ENCODE data around the gene UMAD1. TPM values are rescaled to one million over a fixed set of nuclear protein-coding genes. Genes with fewer than 3 reads are reported as not detected.

Gene UMAD1
- total and polyA plus RNA-seq, 8 donors: 12.7 to 20.2 (median 15.0) TPM

DNA sequence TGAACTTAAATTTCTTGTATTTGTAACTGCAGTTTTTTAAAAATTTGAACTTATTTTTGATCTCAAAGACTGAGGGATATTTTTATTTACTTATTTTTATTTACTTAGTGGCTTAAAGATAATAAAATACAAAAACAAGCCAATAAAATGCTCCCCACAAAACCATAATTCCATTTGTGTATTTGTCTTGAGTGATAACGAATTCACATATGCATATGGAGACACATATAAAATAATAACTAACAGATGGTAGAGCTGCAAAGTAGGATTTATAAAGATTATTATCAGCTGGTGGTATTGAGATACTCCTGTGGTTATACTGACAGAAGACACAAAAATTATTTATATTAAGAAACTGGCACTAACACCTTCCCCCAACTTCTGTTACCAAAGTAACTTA, 168.1 kb downstream of the UMAD1 start:
- H3K4me1 ChIP-seq: no peaks in the 10 kb centered on the region
- H3K27ac ChIP-seq: no peak overlapping the region
- H3K4me3 ChIP-seq: no peak overlapping the region
- H3K36me3 ChIP-seq: no peaks in the 10 kb centered on the region
- TF ChIP-seq, protein P1, sequence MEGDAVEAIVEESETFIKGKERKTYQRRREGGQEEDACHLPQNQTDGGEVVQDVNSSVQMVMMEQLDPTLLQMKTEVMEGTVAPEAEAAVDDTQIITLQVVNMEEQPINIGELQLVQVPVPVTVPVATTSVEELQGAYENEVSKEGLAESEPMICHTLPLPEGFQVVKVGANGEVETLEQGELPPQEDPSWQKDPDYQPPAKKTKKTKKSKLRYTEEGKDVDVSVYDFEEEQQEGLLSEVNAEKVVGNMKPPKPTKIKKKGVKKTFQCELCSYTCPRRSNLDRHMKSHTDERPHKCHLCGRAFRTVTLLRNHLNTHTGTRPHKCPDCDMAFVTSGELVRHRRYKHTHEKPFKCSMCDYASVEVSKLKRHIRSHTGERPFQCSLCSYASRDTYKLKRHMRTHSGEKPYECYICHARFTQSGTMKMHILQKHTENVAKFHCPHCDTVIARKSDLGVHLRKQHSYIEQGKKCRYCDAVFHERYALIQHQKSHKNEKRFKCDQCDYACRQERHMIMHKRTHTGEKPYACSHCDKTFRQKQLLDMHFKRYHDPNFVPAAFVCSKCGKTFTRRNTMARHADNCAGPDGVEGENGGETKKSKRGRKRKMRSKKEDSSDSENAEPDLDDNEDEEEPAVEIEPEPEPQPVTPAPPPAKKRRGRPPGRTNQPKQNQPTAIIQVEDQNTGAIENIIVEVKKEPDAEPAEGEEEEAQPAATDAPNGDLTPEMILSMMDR (IDR thresholded peaks at IDR 0.05): no peak
- no peaks in the 10 kb centered on the region for H3K9me3 ChIP-seq
- intact Hi-C loops (cut with DNase I): no loop called here
- H3K27me3 ChIP-seq: no peaks in the 10 kb centered on the region
- DNase-seq (no peak), ATAC-seq (no peak)

DNA sequence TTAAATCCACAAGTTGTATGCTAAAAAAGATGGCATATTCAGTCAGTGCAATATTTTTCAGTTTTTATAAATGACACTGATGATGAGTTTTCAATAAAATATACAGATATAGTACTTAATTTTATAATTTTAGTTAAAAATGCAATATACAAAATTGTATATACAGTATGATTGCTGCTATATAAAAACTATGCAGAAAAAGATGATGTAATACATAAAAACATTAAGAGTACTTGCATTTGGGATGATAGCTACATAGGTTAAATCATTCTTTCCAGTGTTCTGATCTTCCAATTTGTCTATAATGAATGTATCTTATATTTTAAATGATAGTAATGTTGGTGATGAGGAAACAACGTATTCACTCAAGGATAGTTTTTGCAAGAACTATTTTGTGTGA, 169.8 kb downstream of the UMAD1 start:
- TF ChIP-seq, protein P1 (IDR thresholded peaks at IDR 0.05): no peak
- H3K27ac ChIP-seq: no peak overlapping the region
- no peak for DNase-seq
- H3K36me3 ChIP-seq: no peaks in the 10 kb centered on the region
- H3K4me3 ChIP-seq: no peak overlapping the region
- intact Hi-C loops (cut with DNase I): no loop called here
- H3K9me3 ChIP-seq: no peaks in the 10 kb centered on the region
- no peaks in the 10 kb centered on the region for H3K27me3 ChIP-seq
- H3K4me1 ChIP-seq: no peaks in the 10 kb centered on the region
- ATAC-seq: no peak

DNA sequence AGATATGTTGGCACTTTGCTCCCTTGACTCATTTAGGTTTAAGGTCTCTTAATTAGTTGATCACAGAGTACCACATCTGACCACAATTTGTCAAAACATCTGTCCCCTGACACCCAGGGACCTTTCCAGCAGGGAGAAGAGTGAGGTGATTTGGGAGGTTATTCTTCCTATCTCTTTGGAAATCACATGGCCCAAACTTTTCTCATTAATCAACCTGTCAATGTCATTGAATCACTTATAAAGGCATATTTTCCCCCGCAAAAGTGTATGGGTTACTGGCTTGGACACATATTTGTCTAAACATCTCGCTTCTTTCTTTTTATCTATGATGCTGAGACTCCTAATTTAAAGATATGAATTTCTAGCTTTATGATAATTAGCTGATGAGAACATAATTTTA, 170.3 kb downstream of the UMAD1 start:
- intact Hi-C loops (cut with DNase I): no loop called here
- Histone ChIP-seq H3K9me3 (no peaks in the 10 kb centered on the region), H3K36me3 (no peaks in the 10 kb centered on the region), H3K27ac (no peak overlapping the region), H3K4me3 (no peak overlapping the region), H3K27me3 (no peaks in the 10 kb centered on the region), H3K4me1 (no peaks in the 10 kb centered on the region)
- DNase-seq (no peak), ATAC-seq (no peak)
- TF ChIP-seq, protein P1 (IDR thresholded peaks at IDR 0.05): no peak

DNA sequence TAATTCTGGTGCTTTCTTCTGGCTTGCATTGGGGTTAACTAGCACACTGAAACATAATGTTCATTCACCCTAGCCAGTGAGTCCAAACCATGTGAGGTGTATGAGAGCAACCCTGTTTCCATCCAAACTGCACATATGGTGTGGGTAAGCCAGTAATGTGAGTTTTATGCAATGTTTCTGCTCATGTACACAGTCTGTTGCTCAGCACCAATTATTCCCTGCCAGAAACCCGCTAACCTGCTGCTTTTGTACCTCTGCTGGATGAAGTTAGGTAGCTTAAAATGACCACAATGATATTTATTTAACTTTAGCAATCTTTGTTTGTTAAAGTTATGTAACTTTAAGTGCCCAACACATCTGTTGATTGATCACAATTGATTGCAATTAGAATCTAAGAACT, 171.6 kb downstream of the UMAD1 start:
- intact Hi-C loops (cut with DNase I): no loop called here
- Histone ChIP-seq H3K27me3 (no peaks in the 10 kb centered on the region), H3K4me1 (no peaks in the 10 kb centered on the region), H3K4me3 (no peak overlapping the region), H3K27ac (no peak overlapping the region), H3K9me3 (no peaks in the 10 kb centered on the region), H3K36me3 (no peaks in the 10 kb centered on the region)
- ATAC-seq (no peak), DNase-seq (peak in 1 of 4 donors; percentile 31)
- TF ChIP-seq, protein P1 (IDR thresholded peaks at IDR 0.05): no peak

DNA sequence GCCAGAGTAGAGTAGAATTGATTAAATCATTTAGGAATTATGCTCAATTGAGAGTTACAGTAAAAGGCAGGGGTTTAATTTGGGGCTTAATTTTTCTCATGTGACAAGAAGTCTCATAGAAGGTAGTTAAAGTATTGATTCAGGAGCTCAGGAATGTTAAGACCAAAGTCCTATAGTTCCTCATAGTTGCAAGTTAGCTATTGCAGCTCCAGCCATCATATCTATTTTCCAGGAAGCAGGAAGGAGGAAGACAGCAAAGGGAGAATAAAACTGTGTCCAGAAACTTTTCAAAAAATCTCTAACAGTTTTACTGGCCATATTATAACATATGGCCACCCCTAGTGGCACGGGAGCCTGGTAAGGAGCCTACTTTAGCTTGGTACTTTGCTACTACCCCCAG, 174.8 kb downstream of the UMAD1 start:
- intact Hi-C loops (cut with DNase I): no loop called here
- Histone ChIP-seq H3K36me3 (no peaks in the 10 kb centered on the region), H3K27me3 (no peaks in the 10 kb centered on the region), H3K9me3 (no peaks in the 10 kb centered on the region), H3K27ac (no peak overlapping the region), H3K4me3 (no peak overlapping the region), H3K4me1 (no peaks in the 10 kb centered on the region)
- ATAC-seq (no peak), DNase-seq (no peak)
- TF ChIP-seq, protein P1 (IDR thresholded peaks at IDR 0.05): no peak
